Right atrium auricular region (tissue), 2 donors: ENCODE results near the gene C1QTNF2. TPM values are rescaled to one million over a fixed set of nuclear protein-coding genes. Genes with fewer than 3 reads are reported as not detected.

Experiments used
- DNase-seq: peaks from one replicate; pipeline ENCODE4 v3.0.0-alpha.2; 2019; ENCODE audit warnings: low spot score
- H3K27ac ChIP-seq, 2 donors: fragments of 200-600 bp; sonication (generic); 1 replicate in 1 of 2; 2 replicates in 1 of 2; pipeline ENCODE4 v1.5.1; 2016 to 2019
- H3K27me3 ChIP-seq, 2 donors: fragments of 200-600 bp; sonication (generic); one replicate each; pipeline versions ENCODE4 v1.5.1 to v1.6.0; 2017 to 2019
- H3K36me3 ChIP-seq: fragments of 200-600 bp; sonication (generic); one replicate; pipeline ENCODE4 v1.5.1; 2016
- H3K4me1 ChIP-seq, 2 donors: fragments of 200-600 bp; sonication (generic); one replicate each; pipeline versions ENCODE4 v1.5.1 to v1.6.0; 2017 to 2019
- H3K4me3 ChIP-seq, 2 donors: fragments of 200-600 bp; sonication (generic); 1 replicate in 1 of 2; 2 replicates in 1 of 2; pipeline ENCODE4 v1.5.1; 2017 to 2019; ENCODE audit warnings: mild to moderate bottlenecking in 1 of 2, moderate library complexity in 1 of 2
- H3K9me3 ChIP-seq, 2 donors: fragments of 200-600 bp; sonication (generic); one replicate each; pipeline ENCODE4 v1.5.1; 2019
- total RNA-seq, 2 donors: library from RNA; depleted of rRNA; stranded (reverse); fragments of >200 nt; gene quantifications; one replicate each; pipeline ENCODE4 v1.1.0, GENCODE V29; 2016
- TF ChIP-seq, protein P1 (sequence below), 2 donors: fragments of 200-600 bp; sonication (generic); IDR thresholded peaks; one replicate each; pipeline ENCODE4 v1.5.1; 2019; ENCODE audit warnings: antibody characterized with exemption in 2 of 2

Gene C1QTNF2, protein sequence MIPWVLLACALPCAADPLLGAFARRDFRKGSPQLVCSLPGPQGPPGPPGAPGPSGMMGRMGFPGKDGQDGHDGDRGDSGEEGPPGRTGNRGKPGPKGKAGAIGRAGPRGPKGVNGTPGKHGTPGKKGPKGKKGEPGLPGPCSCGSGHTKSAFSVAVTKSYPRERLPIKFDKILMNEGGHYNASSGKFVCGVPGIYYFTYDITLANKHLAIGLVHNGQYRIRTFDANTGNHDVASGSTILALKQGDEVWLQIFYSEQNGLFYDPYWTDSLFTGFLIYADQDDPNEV
- total RNA-seq = 1 to 10 TPM; 1.5 to 2.2 TPM

DNA sequence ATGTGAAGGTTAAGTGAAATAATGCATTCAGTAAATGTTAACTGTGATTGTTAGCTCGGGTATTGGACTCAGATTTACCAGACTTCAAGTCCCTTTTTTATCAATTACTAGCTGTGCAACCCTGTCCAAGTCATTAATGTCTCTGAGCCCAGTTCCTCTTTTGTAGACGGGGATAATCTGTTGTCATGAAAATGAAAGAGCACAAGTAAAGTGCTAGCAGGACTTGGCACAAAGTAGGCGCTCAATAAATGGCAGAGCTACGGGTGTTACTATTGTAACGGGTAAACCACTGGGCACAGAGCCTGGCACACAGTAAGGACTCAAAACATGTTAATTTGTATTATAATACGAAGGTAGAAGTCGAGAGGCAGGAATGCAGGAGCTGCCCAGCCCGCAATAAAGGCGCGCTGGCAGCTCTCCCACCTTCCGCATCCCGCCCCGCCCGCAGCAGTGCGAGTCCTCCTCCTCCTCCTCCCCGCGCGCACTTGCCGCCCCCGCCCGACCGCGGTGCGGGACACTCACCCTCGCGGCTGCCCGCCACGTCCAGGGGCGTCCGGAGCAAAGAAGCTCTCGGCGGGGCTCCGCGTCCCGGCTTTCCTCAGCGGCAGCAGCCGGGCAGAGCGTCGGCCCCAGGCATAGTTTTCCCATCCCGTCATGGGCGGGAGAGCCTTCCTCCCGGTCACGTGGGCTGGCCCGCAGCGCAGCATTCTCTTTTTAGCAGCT, at the start of gene C1QTNF2:
C1QTNF2 (minus strand) TSS at position 637 of the 723 bp plus-strand sequence. CDS start 15,615 bp downstream, outside the sequence.
- peak within 1 kb of the TSS; percentile 57 for H3K27ac ChIP-seq
- no peaks in the 10 kb centered on the region for H3K9me3 ChIP-seq
- peak; percentile 69 for DNase-seq
- H3K27me3 ChIP-seq = no peaks in the 10 kb centered on the region
- peak within 1 kb of the TSS; percentile 55 to 63 for H3K4me3 ChIP-seq
- no peaks in the 10 kb centered on the region for H3K4me1 ChIP-seq
- no peaks in the 10 kb centered on the region for H3K36me3 ChIP-seq
- TF ChIP-seq, protein P1, sequence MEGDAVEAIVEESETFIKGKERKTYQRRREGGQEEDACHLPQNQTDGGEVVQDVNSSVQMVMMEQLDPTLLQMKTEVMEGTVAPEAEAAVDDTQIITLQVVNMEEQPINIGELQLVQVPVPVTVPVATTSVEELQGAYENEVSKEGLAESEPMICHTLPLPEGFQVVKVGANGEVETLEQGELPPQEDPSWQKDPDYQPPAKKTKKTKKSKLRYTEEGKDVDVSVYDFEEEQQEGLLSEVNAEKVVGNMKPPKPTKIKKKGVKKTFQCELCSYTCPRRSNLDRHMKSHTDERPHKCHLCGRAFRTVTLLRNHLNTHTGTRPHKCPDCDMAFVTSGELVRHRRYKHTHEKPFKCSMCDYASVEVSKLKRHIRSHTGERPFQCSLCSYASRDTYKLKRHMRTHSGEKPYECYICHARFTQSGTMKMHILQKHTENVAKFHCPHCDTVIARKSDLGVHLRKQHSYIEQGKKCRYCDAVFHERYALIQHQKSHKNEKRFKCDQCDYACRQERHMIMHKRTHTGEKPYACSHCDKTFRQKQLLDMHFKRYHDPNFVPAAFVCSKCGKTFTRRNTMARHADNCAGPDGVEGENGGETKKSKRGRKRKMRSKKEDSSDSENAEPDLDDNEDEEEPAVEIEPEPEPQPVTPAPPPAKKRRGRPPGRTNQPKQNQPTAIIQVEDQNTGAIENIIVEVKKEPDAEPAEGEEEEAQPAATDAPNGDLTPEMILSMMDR (IDR thresholded peaks at IDR 0.05) = no peak

DNA sequence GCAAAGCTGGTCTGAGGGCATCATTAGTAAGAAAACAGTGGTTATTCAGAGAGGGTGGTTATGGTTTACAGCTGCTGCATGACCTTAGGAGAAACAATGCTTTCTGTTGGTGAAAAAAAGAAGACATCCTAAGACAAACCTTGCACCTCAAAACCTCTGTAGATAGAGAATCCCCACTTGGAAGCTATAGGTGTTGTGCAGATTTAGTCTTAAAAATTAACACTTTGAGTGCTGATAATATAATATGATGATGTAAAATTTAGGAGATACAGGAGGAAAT, 49.8 kb upstream of the C1QTNF2 start:
- Histone ChIP-seq H3K4me3 (no peak overlapping the region), H3K9me3 (no peaks in the 10 kb centered on the region), H3K27ac (no peak overlapping the region), H3K27me3 (no peaks in the 10 kb centered on the region), H3K4me1 (peaks cover 0 to 32% of the 10 kb centered on the region in 2 donors), H3K36me3 (no peaks in the 10 kb centered on the region)
- DNase-seq = no peak
- TF ChIP-seq, protein P1 (IDR thresholded peaks at IDR 0.05) = no peak

DNA sequence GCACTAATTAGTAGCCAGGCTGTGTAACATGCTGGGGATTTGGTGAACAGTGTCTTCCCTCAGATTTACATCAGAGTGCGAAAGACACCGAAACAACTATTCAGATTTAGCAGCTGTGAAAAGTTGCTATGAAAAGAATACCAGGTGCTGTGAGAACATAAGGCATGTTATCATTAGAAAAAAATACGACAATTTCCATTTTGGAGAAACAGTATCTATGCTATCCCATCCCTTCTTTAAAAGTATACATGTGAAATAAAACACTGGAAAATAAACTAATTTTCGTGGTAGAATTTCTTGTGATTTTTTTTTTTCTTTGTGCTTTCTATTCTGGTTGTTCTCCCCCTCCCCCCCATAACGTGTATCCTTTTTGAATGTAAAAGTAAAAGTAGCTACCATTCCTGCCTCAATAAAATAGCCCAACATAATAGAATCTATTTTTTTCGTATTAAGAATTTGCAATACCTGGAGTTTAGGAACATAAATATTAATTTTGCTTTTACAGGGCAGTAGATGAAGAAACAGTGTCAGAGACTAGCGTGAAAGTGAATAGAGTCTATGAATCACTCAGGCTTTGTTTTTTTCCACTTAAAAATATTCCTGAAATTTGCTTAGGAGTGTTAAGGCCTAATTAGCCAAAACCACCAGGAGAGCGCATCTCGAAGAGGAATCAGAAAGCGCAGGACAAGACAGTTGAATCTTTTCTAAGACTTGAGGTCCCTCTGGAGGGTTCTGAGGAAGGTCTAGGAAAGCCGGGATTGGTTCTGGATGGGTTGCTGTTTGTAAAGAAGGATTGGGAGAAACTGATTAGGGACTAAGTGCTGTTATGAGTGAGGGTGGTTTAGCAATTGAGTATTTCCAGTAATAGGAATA, 49.3 kb upstream of the C1QTNF2 start:
- H3K4me3 ChIP-seq = peak overlapping the region; percentile 76 to 83
- no peak for DNase-seq
- H3K36me3 ChIP-seq = peaks cover 2% of the 10 kb centered on the region
- no peaks in the 10 kb centered on the region for H3K27me3 ChIP-seq
- H3K9me3 ChIP-seq = no peaks in the 10 kb centered on the region
- H3K27ac ChIP-seq = peak overlapping the region; percentile 90 to 91
- H3K4me1 ChIP-seq = peaks cover 0 to 32% of the 10 kb centered on the region in 2 donors
- TF ChIP-seq, protein P1 (IDR thresholded peaks at IDR 0.05) = no peak

DNA sequence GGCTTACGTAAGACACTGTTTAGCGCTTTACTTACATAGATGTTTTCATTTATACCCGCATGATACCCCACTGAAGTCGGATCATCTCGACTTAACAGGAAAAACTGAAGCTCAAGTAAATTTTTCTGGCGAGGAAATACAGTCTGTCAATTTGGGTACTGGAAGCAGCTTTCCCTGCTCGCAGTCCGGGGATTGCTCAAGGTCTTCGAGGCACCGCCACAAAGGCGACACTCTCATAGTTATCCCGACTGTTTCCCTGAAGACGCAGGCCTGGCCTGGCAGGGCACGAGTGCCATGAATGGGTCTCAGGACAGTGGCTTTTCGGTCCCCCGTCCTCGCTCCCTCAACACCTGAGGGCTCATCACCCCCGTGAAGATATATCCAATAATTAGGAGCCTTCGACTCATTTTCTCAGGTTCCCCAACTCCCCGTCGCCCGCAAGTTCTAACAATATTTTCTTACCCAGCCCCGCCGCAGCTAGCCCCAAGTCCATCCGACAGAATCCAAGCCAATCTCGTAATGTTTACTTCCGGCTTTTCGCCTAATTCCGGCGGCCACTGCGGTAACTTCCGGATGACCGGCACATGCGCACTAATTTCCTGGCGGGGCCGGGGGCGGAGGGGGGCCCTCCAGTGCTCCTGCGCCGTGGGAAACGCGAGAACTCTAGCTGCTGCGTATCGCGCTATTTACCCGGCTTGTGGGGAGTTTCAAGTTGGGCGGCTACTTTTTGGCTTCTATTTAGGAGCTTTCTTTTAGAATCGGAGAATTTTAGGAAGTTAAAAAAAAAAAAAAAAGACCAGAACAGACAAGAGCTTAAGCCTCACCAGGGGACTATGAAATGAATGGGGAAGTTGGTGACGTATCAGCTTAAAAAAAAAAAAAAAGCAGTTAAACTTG, 48.4 kb upstream of the C1QTNF2 start, which contains the start of gene SLU7:
SLU7 (minus strand) TSS at position 521 of the 897 bp plus-strand sequence. CDS start 3,787 bp downstream, outside the sequence.
- DNase-seq = peak; percentile 95
- peak within 1 kb of the TSS; percentile 90 to 91 for H3K27ac ChIP-seq
- peaks cover 10% of the 10 kb centered on the region for H3K36me3 ChIP-seq
- H3K4me3 ChIP-seq = peak within 1 kb of the TSS; percentile 76 to 83
- TF ChIP-seq, protein P1 (IDR thresholded peaks at IDR 0.05) = no peak
- no peaks in the 10 kb centered on the region for H3K9me3 ChIP-seq
- peaks cover 0 to 32% of the 10 kb centered on the region in 2 donors for H3K4me1 ChIP-seq
- H3K27me3 ChIP-seq = no peaks in the 10 kb centered on the region
